22Rv1 (cell line): ENCODE data around the gene MAP3K8.

Source experiments
- ZFX ChIP-seq: fragments of 450-650 bp; IDR thresholded peaks from 2 replicates; pipeline ENCODE4 v1.6.1; 2017; ENCODE audit warnings: antibody characterized with exemption, borderline replicate concordance
- TF ChIP-seq, protein P1 (sequence below): fragments of 450-650 bp; IDR thresholded peaks from 2 replicates; pipeline ENCODE4 v1.5.1; 2017; ENCODE audit warnings: mild to moderate bottlenecking

DNA sequence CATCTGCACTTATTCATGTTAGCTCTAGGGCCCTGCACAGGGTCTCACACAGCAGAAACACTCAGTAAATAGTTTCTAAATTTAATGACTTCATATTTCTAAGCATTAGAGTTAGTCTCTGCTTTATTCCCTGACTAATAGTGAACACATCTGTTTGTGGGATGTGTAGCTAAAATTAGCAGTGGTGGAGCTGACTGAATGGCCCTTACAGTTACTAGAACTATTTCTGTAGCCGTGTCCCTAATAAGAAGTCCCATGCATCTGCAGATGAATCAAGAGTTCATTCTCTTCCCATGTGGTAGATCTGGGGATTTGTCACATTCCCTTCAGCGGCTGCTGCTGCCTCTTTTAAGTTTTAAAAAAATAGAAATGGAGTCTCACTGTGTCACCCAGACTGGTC, 11.7 kb downstream of the MAP3K8 start:
- TF ChIP-seq, protein P1, sequence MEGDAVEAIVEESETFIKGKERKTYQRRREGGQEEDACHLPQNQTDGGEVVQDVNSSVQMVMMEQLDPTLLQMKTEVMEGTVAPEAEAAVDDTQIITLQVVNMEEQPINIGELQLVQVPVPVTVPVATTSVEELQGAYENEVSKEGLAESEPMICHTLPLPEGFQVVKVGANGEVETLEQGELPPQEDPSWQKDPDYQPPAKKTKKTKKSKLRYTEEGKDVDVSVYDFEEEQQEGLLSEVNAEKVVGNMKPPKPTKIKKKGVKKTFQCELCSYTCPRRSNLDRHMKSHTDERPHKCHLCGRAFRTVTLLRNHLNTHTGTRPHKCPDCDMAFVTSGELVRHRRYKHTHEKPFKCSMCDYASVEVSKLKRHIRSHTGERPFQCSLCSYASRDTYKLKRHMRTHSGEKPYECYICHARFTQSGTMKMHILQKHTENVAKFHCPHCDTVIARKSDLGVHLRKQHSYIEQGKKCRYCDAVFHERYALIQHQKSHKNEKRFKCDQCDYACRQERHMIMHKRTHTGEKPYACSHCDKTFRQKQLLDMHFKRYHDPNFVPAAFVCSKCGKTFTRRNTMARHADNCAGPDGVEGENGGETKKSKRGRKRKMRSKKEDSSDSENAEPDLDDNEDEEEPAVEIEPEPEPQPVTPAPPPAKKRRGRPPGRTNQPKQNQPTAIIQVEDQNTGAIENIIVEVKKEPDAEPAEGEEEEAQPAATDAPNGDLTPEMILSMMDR = no peak
- TF ChIP-seq ZFX = no peak
